Thoracic aorta (tissue), 2 donors: ENCODE results near the gene ENG. TPM values are rescaled to one million over a fixed set of nuclear protein-coding genes. Genes with fewer than 3 reads are reported as not detected.

ENCODE experiments used
- ATAC-seq: fragments of 150-250 bp; one replicate; pipeline ENCODE4 v1.8.0; 2017; ENCODE audit warnings: low read depth; ENCODE audit not compliant: insufficient number of reproducible peaks, low FRiP score
- DNase-seq: peaks from one replicate; pipeline ENCODE4 v3.0.0-alpha.2; 2020; ENCODE audit warnings: low spot score
- H3K27ac ChIP-seq, 2 donors: fragments of 200-600 bp; sonication (generic); 1 replicate in 1 of 2; 2 replicates in 1 of 2; pipeline ENCODE4 v1.5.1; 2016; ENCODE audit warnings: mild to moderate bottlenecking in 2 of 2, moderate library complexity in 2 of 2
- H3K27me3 ChIP-seq: fragments of 200-600 bp; sonication (generic); replicated peaks from 2 replicates; pipeline ENCODE4 v1.6.0; 2016; ENCODE audit warnings: mild to moderate bottlenecking; ENCODE audit not compliant: insufficient read depth
- H3K36me3 ChIP-seq: fragments of 200-600 bp; sonication (generic); one replicate; pipeline ENCODE4 v1.5.1; 2016
- H3K4me1 ChIP-seq, 2 donors: fragments of 200-600 bp; sonication (generic); 1 replicate in 1 of 2; 2 replicates in 1 of 2; pipeline versions ENCODE4 v1.5.1 to v1.6.0; 2016; ENCODE audit warnings: low read depth in 2 of 2, mild to moderate bottlenecking in 1 of 2; ENCODE audit not compliant: control insufficient read depth in 1 of 2
- H3K4me3 ChIP-seq: fragments of 200-600 bp; sonication (generic); 2 replicates; pipeline ENCODE4 v1.5.1; 2016; ENCODE audit warnings: mild to moderate bottlenecking
- H3K9me3 ChIP-seq: fragments of 200-600 bp; sonication (generic); 2 replicates; pipeline ENCODE4 v1.5.1; 2016
- CTCF ChIP-seq: fragments of 200-600 bp; sonication (generic); IDR thresholded peaks from one replicate; pipeline ENCODE4 v1.5.1; 2019; ENCODE audit warnings: antibody characterized with exemption
- total RNA-seq, 2 donors: library from RNA; depleted of rRNA; stranded (reverse); fragments of >200 nt; gene quantifications; one replicate each; pipeline versions ENCODE4 v1.1.0 to v1.2.3, GENCODE V29; 2016

ENG gene
- total RNA-seq, 2 donors from 2014 or later: 239 to 268 TPM

- ATAC-seq: no peak
- no peak for TF ChIP-seq CTCF
- Histone ChIP-seq H3K9me3 (no peaks in the 10 kb centered on the region), H3K4me3 (no peak overlapping the region), H3K4me1 (peaks cover under 1 to 11% of the 10 kb centered on the region in 2 donors), H3K36me3 (peaks cover 22% of the 10 kb centered on the region), H3K27ac (no peak overlapping the region), H3K27me3 (no peaks in the 10 kb centered on the region)
- no peak for DNase-seq
Measured at GRCh38 chr9:127868278-127868902, 13.9 kb upstream of the ENG start.

GRCh38 chr9:127867356-127868277 is 13.2 kb upstream of the ENG start:
- no peaks in the 10 kb centered on the region for H3K9me3 ChIP-seq
- H3K27ac ChIP-seq: peak overlapping the region; percentile 12 to 44
- peaks cover under 1 to 9% of the 10 kb centered on the region in 2 donors for H3K4me1 ChIP-seq
- no peak for ATAC-seq
- TF ChIP-seq CTCF: no peak
- peaks cover 22% of the 10 kb centered on the region for H3K36me3 ChIP-seq
- no peaks in the 10 kb centered on the region for H3K27me3 ChIP-seq
- no peak for DNase-seq
- no peak overlapping the region for H3K4me3 ChIP-seq

GRCh38 chr9:127866535-127866934 is 12.1 kb upstream of the ENG start:
- TF ChIP-seq CTCF: no peak
- H3K9me3 ChIP-seq: no peaks in the 10 kb centered on the region
- peaks cover 14% of the 10 kb centered on the region for H3K36me3 ChIP-seq
- no peaks in the 10 kb centered on the region for H3K27me3 ChIP-seq
- no peak for ATAC-seq
- no peak overlapping the region for H3K4me3 ChIP-seq
- no peak overlapping the region for H3K27ac ChIP-seq
- peaks cover 11 to 20% of the 10 kb centered on the region in 2 donors for H3K4me1 ChIP-seq
- no peak for DNase-seq

- Histone ChIP-seq H3K36me3 (peaks cover 8% of the 10 kb centered on the region), H3K4me1 (peaks cover 12 to 26% of the 10 kb centered on the region in 2 donors), H3K27me3 (no peaks in the 10 kb centered on the region), H3K4me3 (no peak overlapping the region), H3K27ac (no peak overlapping the region), H3K9me3 (no peaks in the 10 kb centered on the region)
- ATAC-seq (no peak), DNase-seq (no peak)
- TF ChIP-seq CTCF: no peak
Measured at GRCh38 chr9:127865645-127866464, 11.4 kb upstream of the ENG start.
